Fibroblast of mammary gland (primary cell): Measurements from ENCODE around the gene NAV1.

ENCODE experiments used
- DNase-seq: peaks from one replicate; pipeline ENCODE4 v3.0.0-alpha.2; 2010; ENCODE audit warnings: low read depth
- H3K4me3 ChIP-seq: 2 replicates; pipeline ENCODE4 v1.5.1; 2011; ENCODE audit warnings: low read depth, mild to moderate bottlenecking, low read length, moderate library complexity; ENCODE audit not compliant: control insufficient read depth
- TF ChIP-seq, protein P1 (sequence below): conservative IDR thresholded peaks from 2 replicates; pipeline ENCODE4 v1.5.1; 2011; ENCODE audit warnings: low read depth, low read length, inconsistent platforms; ENCODE audit not compliant: control insufficient read depth, insufficient read depth

Gene NAV1

DNA sequence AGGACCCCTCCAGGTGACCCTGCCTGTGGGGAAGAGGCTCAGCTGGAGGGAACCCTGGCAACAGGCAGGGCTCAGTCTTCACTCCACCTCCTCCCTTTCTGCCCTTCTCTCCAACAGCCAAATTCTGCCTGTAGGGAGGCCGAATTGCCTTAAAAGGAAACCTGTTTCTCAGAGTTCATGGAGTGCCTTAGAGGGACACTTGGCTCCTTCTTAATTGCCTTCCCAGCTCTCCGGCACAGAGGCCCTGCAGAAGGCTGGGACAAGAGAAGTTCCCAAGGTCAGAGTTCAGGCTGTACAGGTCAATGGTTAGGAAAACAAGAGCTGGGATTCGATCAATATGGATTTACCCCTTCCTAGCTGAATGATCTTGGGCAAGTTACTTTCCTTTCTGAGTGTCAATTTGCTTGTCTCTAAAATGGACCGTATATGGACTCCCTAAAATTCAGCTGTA, 38.2 kb upstream of the NAV1 start:
- no peak for DNase-seq

DNA sequence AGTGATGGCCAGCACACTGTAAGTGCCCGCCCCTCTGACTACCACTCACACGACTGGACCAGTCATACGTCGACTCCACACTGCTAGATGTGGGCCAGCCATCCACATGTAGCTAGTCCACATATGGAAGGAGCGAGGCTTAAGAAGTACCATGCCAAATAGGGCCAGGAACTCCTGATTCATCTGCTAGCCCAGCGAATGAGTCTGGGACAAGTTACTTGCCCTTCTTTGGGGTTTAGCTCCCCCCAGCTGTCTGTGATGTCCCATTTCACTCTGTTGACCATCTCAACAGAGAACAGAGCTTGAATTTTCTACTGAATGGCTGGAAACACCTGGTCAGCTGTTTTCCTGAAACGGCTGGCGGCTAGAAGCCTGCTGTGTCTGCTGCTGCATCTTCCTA, 37.8 kb upstream of the NAV1 start:
- DNase-seq: peak; percentile 88
- H3K4me3 ChIP-seq: no peak overlapping the region
- TF ChIP-seq, protein P1, sequence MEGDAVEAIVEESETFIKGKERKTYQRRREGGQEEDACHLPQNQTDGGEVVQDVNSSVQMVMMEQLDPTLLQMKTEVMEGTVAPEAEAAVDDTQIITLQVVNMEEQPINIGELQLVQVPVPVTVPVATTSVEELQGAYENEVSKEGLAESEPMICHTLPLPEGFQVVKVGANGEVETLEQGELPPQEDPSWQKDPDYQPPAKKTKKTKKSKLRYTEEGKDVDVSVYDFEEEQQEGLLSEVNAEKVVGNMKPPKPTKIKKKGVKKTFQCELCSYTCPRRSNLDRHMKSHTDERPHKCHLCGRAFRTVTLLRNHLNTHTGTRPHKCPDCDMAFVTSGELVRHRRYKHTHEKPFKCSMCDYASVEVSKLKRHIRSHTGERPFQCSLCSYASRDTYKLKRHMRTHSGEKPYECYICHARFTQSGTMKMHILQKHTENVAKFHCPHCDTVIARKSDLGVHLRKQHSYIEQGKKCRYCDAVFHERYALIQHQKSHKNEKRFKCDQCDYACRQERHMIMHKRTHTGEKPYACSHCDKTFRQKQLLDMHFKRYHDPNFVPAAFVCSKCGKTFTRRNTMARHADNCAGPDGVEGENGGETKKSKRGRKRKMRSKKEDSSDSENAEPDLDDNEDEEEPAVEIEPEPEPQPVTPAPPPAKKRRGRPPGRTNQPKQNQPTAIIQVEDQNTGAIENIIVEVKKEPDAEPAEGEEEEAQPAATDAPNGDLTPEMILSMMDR: no peak

More for the DNA sequence above, 38.2 kb upstream of the NAV1 start:
- H3K4me3 ChIP-seq: no peak overlapping the region
- TF ChIP-seq, protein P1: no peak

DNA sequence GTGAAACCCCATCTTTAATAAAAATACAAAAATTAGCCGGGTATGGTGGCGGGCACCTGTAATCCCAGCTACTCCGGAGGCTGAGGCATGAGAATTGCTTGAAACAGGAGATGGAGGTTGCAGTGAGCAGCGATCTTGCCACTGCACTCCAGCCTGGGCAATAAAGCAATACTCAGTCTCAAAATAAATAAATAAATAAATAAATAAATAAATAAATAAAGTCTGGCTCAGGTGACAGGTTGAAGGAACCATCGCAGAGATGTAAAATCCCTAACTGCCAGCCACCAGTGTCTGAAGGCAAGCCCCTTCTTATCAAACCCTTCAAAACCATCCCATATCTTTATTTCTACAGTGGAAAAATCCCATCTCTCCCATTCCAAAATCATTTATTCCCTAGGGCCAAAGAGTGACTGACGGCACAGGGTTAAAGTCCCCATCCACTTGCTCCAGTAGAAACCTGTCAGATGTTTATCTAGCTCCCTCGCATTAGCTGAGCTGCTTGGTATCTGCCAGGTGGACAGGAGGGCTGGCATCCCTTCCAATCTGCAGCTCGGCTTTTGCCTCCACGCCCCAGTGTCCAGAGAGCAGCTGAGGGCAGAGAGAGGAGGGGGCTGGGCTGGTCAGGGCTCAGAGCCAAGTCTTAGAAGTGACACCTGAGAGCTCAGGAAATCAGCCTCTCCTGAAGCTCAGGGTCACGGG, 37.0 kb upstream of the NAV1 start:
- no peak for DNase-seq
- TF ChIP-seq, protein P1: no peak

DNA sequence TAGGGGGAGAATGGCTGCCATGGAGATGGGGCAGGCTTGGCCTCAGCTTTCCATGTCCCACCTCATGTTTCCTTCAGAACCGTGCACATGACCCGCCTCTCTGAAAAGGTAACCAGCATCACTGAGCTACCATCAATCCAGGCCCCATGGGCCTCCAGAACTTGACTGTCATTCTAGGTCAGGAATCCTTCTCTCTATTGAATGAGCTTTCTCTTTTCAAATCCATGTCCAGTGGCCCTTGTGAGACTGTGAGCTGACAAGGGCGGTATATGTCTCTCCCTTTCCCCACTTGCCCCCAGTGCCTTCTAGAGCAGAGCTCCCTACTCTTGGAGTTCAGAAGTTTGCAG, 36.4 kb upstream of the NAV1 start:
- TF ChIP-seq, protein P1: no peak

More for the DNA sequence above, 37.0 kb upstream of the NAV1 start:
- no peak overlapping the region for H3K4me3 ChIP-seq

DNA sequence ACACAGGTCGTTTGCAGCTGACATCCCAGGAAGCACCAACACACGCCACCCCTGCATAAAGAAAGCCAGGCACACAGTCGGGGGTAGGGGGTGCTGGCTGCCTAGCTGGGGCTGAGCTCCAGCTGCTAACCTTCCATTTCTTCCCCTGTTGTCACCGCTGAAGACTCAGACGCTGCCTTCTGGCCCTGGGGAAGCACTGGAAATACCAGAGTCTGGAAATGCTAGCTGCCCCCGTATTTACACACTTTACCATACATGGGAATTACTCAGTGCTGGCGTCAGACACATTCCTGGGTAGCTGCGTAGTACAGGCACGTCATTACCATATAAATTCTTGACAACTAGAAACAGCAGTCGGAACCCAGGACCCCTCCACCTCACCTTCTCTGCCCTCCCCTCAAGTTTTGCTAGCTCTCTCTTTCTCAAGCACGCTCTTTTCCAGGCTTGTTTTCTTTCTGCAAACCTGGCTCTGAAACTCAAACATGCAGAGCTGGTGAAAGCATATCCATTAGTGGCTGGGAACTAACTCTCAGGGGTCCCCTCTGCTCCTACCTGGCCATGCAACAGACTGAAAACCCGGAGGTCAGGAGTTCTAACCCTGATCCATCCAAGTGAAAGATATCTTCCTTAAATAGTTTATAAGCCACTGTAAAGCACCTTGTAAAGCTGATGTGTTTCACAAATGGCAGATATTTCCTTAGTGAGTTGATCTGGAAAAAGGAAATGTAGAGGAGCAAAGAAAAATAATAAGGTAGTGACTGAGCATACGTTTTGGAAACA, 35.3 kb upstream of the NAV1 start:
- no peak overlapping the region for H3K4me3 ChIP-seq
- peak; percentile 98 for DNase-seq
- TF ChIP-seq, protein P1: no peak

More for the DNA sequence above, 36.4 kb upstream of the NAV1 start:
- H3K4me3 ChIP-seq: no peak overlapping the region
- no peak for DNase-seq

DNA sequence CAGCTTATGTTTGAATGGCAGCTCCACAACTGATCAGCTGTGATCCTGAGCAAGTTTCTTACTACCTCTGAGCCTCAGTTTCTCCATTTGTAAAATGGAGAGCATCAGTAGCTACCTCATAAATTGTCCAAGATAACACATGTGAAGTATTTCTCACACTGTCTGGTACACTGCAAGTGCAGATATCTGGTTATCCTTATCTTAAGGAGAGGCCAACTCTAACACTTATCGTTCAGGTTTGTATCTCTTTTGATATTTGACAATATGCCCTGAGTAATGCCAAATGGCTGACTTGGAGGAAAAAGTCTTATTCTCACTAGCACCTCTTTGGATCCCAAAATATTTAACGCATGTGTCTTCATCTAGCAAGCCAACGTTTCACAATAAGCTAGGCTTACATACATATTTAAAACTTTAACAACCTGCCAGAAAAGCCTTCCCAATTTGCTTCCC, 34.7 kb upstream of the NAV1 start:
- peak; percentile 59 for DNase-seq
- H3K4me3 ChIP-seq: no peak overlapping the region
- TF ChIP-seq, protein P1: no peak
